GM12891 (cell line): ENCODE data around the gene NANOS3.

Source experiments
- PAX5 ChIP-seq: IDR thresholded peaks from 2 replicates; pipeline ENCODE4 v1.6.1; 2011; ENCODE audit warnings: low read length, moderate library complexity, mild to moderate bottlenecking; ENCODE audit not compliant: insufficient read depth, severe bottlenecking
- POLR2A ChIP-seq: IDR thresholded peaks from 2 replicates; pipeline ENCODE4 v1.6.1; 2011; ENCODE audit warnings: low read depth, low read length, control low read depth
- POLR2AphosphoS5 ChIP-seq: IDR thresholded peaks from 2 replicates; pipeline ENCODE4 v1.6.1; 2011; ENCODE audit warnings: low read depth, low read length, control low read depth
- POU2F2 ChIP-seq: IDR thresholded peaks from 2 replicates; pipeline ENCODE4 v1.6.1; 2011; ENCODE audit warnings: low read depth, mild to moderate bottlenecking, control low read depth, low read length, moderate library complexity
- SPI1 ChIP-seq: IDR thresholded peaks from 2 replicates; pipeline ENCODE4 v1.6.1; 2011; ENCODE audit warnings: low read depth, low read length, control low read depth
- TAF1 ChIP-seq: IDR thresholded peaks from 2 replicates; pipeline ENCODE4 v1.6.1; 2011; ENCODE audit warnings: low read depth, low read length, control low read depth

GRCh38 chr19:13866463-13867046 lies 10.4 kb upstream of the NANOS3 start:
- TF ChIP-seq POLR2A (no peak), TAF1 (no peak), POLR2AphosphoS5 (no peak), SPI1 (no peak), POU2F2 (no peak), PAX5 (no peak)
